Measurements from ENCODE around the gene EOMES.

EOMES gene

DNA sequence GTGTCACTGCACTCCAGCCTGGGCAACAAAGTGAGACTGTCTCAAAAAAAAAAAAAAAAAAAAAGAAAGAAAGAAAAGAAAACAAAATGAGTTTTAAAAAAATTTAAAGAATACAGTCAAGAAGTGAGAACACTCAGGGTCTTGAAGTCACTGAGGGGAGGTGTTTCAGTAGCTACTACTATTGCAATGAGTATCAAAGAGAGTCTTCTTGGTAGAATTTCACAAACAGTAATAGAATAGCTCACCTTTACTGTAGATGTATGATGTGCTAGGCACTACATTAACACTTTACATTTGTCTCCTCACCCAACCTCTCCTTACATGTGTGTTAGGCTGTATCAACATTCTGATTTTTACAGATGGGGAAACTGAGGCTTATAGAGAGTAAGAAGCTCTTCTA is 43.9 kb downstream of the EOMES start:
- no peak for DNase-seq

DNA sequence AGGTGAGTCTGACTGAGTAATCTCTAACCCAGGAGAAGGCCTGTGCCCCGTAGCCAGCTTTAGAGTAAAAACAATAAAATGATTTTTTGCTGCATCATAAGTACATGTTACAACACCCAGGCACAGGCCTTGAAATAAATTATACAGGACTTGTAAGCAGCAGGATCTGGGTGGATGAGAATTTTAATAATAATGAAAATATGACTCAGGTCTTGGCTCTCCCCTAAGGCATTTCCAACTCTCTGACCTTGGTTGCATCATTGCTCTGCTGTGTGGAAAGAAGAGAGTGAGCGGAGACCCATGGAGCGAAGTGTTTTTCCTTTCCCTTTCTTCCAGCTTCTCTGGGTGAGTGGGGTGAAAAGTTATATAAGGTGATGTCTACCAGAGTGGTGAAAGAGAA is 44.6 kb downstream of the EOMES start:
- DNase-seq, result no peak

DNA sequence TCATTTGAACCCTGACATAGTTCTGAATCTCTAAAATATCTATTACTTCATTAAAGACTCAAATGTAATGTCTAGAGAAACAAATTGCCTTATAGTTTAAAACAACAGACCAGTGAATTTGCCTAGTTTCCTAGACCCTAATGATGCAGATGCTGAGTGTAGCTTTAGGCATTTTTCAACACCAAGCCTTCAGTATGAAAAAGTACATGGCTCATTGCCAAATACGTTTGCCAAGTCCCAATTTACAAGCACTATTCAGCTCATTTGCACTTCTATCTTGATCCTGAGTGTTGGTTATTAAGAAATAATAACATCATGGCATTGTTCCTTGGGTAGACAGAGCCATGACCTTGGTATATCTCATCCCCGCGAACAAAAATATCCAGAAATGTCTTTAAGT is 46.8 kb downstream of the EOMES start:
- no peak for DNase-seq

DNA sequence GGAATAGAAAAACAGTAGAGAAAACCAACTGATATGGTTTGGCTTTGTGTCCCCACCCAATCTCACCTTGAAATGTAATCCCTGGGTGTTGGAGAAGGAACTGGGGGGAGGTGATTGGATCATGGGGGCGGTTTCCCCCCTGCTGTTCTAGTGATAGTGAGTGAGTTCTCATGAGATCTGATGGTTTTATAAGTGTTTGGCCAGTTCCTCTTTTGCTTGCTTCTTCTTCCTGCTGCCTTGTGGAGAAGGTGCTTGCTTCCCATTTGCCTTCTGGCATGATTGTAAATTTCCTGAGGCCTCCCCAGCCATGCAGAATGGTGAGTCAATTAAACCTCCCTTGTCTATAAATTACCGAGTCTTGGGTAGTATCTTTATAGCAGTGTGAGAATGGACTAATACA is 48.4 kb downstream of the EOMES start:
- DNase-seq, result no peak

DNA sequence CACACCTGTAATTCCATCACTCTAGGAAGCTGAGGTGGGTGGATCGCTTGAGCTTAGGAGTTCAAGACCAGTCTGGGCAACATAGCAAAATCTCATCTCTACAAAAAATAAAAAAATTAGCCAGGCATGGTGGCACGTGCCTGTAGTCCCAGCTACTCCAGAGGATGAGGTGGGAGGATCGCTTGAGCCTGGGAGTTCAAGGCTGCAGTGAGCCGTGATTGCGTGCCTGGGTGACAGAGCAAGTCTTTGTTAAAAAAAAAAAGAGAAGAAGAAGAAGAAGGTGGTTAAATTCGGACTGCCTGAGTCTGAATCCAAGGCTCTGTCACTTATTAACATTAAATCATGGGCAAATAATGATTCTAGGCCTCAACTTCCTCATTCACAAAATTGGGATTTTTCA is 51.0 kb downstream of the EOMES start:
- DNase-seq, result no peak

DNA sequence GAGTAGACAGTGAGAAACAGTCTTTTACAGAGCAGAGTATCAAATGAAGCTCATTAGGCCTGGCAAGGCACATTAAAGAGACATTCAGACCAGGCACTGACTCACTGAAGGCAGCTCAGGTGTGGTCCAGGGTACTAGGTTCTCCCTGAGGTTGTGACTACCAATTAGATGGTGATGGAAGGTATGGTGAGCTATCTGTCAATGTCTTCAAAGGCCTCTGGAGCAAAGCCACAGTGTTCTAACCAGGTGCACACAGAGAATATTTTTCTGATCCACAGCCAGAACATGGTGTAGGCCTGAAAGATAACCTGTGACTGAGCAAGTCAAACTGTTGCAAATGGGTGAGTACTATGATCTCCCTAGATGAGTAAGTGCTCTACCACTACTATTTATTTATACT is 51.5 kb downstream of the EOMES start:
- no peak for DNase-seq

DNA sequence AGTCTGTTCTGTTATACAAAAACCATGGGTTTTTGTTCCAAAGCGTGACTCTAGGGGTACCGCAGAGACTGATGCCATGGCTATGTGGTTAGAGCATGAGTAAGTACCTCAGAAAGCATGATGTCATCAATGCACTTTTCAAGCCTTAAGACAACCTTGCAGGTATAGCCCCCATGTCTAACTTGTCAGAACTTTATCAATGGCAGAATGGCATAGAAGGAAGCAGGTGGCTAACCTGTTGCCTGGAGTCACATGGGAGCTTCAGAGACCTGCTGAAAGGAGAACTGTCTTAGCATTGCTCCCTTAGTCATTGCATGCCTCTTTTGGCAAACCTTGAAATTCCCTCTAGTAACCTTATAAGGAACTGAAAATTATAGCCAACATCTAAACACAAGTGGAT is 52.5 kb downstream of the EOMES start:
- DNase-seq, result no peak

DNA sequence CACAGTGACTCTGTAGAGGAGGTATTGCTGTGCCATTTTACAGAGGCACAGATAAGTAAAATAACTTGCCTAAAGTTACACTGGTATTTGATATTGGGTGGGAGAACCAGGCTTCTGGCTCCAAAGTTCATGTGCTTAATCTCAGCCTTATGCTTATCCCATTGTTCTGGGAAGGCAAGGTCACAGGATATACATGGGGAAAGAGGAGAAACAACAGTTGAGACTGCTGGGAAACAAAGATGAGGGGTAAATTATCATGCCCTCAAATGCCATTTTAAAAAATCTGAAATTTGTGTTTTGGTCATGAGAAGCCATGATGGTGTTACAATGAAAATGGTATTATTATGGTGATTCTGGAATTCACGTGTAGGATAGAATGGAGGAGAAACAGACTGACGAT is 54.4 kb downstream of the EOMES start:
- no peak for DNase-seq

DNA sequence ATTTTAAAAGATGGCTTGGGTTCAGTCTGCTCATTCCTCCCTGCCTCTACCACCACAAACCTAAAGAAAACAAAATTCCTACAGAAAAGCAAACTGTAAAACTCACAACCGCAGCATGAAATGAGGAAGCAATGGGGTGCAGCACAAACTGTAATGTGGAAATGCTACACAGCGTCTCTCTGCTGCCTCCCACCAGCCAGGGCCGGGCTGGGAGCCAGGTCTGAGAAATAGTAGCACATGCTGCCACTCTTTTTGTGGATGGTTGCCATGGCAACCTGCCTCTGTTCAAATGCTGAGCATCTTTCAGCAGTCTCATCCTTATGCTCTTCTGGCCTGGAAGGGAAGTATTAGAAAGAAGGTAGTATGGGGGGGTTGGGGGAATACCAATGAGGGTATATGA is 55.4 kb downstream of the EOMES start:
- DNase-seq, result no peak

DNA sequence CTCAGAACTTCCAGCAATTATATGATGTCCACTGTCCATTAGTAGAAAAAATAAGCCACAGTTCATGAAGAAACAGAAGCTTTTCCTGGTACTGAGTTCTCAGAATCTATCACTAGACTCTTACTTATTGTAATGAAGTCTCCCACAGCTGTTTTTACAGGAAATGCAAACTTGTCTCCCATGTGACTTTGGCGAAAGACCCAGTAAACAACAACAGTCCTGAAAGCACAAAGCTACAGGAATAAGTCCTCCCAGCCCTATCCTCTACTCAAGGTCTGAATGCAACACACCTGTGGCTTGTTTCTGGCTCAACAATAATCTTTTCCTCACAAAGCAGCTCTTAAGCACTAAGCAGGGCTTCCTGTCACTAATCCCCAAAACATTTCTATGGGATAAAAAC is 55.9 kb downstream of the EOMES start:
- DNase-seq, result no peak
